Sigmoid colon (tissue), 4 donors: ENCODE measurements around the gene KRTAP9-7.

Experiments used
- POLR2A ChIP-seq, 2 donors: fragments of 450-650 bp; IDR thresholded peaks; one replicate each; pipeline ENCODE4 v1.6.1; 2016; ENCODE audit warnings: antibody characterized with exemption in 2 of 2, mild to moderate bottlenecking in 2 of 2, moderate library complexity in 2 of 2
- POLR2AphosphoS5 ChIP-seq, 4 donors: sonication (generic); formaldehyde crosslinking; IDR thresholded peaks; one replicate each; pipeline ENCODE4 v1.6.1; 2017; ENCODE audit warnings: antibody characterized with exemption in 4 of 4
- TF ChIP-seq, protein P1 (sequence below), 4 experiments: fragments of 450-650 bp in 3 of 4; fragments of 200-600 bp in 1 of 4; IDR thresholded peaks; one replicate each; pipeline ENCODE4 v1.5.1; 2016 to 2019; ENCODE audit warnings: antibody characterized with exemption in 4 of 4, mild to moderate bottlenecking in 3 of 4, moderate library complexity in 2 of 4

DNA sequence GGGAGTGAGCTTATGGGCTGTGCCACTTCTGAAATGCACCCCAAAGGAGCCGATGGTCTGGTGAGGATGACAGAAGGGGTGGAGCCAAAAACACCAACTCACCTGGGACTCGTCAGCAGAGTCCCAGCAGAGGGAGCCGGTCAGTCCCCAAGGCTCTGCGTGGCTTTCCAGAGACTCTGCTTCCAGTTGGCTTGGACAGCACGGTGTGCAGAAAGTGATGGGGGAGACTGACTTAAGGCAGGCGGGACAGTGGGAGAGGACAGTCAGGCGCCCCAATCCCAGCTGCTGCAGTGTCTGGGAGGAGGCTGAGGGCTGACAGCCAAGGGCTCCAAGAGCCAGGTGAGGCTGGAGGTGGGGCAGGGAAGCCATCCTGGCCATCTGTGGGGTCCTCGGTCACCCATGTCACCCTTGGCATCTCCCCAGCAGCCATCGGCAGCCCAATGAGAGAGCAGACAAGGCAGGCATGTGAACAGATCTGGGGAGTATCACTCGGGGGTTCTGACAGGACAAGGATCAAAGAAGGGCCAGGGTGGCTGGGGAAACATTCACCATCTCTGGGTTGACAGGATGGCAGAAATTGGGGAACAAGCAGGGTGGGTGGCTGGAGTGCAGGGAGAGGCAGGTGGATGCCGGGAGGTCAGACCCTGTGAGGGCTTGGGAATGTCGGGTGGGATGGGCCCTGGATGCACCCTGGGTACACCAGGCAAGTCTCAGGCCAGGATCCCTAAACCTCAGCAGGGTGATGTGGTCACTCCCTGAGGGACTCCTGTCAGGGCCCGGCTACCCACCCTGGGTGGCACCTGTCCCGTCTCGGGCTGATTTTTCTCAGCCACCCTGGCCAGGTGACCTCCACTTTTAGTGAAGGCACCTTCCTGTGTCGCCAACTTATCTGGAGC, 48.9 kb downstream of the KRTAP9-7 start:
- TF ChIP-seq, protein P1, sequence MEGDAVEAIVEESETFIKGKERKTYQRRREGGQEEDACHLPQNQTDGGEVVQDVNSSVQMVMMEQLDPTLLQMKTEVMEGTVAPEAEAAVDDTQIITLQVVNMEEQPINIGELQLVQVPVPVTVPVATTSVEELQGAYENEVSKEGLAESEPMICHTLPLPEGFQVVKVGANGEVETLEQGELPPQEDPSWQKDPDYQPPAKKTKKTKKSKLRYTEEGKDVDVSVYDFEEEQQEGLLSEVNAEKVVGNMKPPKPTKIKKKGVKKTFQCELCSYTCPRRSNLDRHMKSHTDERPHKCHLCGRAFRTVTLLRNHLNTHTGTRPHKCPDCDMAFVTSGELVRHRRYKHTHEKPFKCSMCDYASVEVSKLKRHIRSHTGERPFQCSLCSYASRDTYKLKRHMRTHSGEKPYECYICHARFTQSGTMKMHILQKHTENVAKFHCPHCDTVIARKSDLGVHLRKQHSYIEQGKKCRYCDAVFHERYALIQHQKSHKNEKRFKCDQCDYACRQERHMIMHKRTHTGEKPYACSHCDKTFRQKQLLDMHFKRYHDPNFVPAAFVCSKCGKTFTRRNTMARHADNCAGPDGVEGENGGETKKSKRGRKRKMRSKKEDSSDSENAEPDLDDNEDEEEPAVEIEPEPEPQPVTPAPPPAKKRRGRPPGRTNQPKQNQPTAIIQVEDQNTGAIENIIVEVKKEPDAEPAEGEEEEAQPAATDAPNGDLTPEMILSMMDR (IDR thresholded peaks at IDR 0.05) = no peak
- TF ChIP-seq POLR2A (IDR thresholded peaks at IDR 0.05) (no peak), POLR2AphosphoS5 (IDR thresholded peaks at IDR 0.05) (no peak)
